ENCODE data around the gene TRIM42.

GRCh38 chr3:140682586-140682985 is 4.7 kb downstream of the TRIM42 start:
- TF ChIP-seq POLR2A (IDR thresholded peaks at IDR 0.05) (no peak), CTCF (IDR thresholded peaks at IDR 0.05) (no peak)

Measured in transverse colon (tissue), 3 donors.